ENCODE measurements around the gene BFSP2. TPM values are rescaled to one million over a fixed set of nuclear protein-coding genes. Genes with fewer than 3 reads are reported as not detected.

Gene BFSP2
- total RNA-seq, 2 donors from 2014 or later, result 1.0 TPM; not detected in 1

DNA sequence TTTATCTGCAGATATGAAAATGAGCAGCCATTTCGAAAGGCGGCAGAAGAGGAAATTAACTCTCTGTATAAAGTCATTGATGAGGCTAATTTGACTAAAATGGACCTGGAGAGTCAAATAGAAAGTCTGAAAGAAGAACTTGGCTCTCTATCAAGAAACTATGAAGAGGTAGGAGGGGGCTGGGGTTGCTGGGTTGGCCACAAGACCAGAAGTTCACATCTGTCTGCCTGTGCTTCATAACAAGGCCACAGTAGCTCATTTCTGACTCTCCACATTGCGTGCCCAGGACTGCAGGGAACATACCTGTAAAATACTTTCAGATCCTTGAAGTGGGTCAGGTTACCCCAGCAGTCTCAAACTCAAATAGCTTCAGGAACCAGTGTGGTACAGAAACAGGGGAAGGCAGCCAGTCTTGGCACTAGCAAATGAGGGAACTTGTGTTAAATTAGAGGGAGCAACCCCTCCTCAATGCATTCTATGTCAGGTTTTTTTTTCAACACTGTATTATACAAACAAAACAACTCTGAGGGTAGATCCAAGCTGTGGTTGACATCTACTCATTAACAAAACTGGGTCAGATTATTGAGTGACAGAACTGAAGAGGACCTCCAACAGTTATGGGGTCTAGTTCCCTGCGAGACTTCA, 48.7 kb downstream of the BFSP2 start:
- Mint-ChIP-seq H3K27me3 (no peaks in the 10 kb centered on the region), H3K4me1 (peaks cover 30% of the 10 kb centered on the region), H3K4me3 (peak overlapping the region; percentile 34), H3K27ac (peak overlapping the region; percentile 44), H3K9me3 (no peaks in the 10 kb centered on the region), H3K36me3 (ENCODE audit: low read depth) (no peaks in the 10 kb centered on the region)
- ATAC-seq (replicated peaks), result peak; percentile 97

GRCh38 chr3:133451309-133451708, 51.5 kb downstream of the BFSP2 start:
- Mint-ChIP-seq H3K27ac (no peak overlapping the region), H3K4me1 (peaks cover 15% of the 10 kb centered on the region), H3K4me3 (no peak overlapping the region), H3K9me3 (no peaks in the 10 kb centered on the region), H3K27me3 (peaks cover 4% of the 10 kb centered on the region), H3K36me3 (ENCODE audit: low read depth) (no peaks in the 10 kb centered on the region)
- ATAC-seq (replicated peaks), result no peak

GRCh38 chr3:133452641-133453319, 52.9 kb downstream of the BFSP2 start:
- Mint-ChIP-seq H3K36me3 (ENCODE audit: low read depth) (no peaks in the 10 kb centered on the region), H3K27ac (no peak overlapping the region), H3K4me1 (peaks cover 15% of the 10 kb centered on the region), H3K9me3 (no peaks in the 10 kb centered on the region), H3K4me3 (no peak overlapping the region), H3K27me3 (peaks cover 4% of the 10 kb centered on the region)
- ATAC-seq (replicated peaks), result no peak

- H3K4me1 Mint-ChIP-seq, result peaks cover 12% of the 10 kb centered on the region
- H3K4me3 Mint-ChIP-seq, result no peak overlapping the region
- no peak for ATAC-seq (replicated peaks)
- peaks cover 4% of the 10 kb centered on the region for H3K27me3 Mint-ChIP-seq
- H3K27ac Mint-ChIP-seq, result no peak overlapping the region
- no peaks in the 10 kb centered on the region for H3K36me3 Mint-ChIP-seq (ENCODE audit: low read depth)
- no peaks in the 10 kb centered on the region for H3K9me3 Mint-ChIP-seq
These were observed 53.5 kb downstream of the BFSP2 start for GRCh38 chr3:133453383-133453782.

DNA sequence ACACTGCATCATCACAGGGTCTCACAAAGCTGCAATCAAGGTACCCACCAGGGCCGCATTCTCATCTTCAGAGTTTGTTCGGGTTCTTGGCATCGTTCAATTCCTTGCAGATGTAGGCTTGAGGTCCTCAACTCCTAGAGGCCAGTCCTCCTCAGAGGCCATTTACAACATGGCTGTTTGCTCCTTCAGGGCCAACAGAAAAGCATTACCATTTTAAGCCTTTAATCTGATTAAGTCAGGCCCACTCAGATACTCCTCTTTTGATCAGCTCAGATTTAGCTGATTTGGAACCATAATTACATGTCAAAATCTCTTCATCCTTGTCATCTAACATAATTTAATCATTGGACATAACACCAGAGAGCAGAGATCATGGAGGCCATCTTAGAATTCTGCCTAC, 55.4 kb downstream of the BFSP2 start:
- no peaks in the 10 kb centered on the region for H3K9me3 Mint-ChIP-seq
- H3K36me3 Mint-ChIP-seq (ENCODE audit: low read depth), result no peaks in the 10 kb centered on the region
- peaks cover 4% of the 10 kb centered on the region for H3K27me3 Mint-ChIP-seq
- no peak for ATAC-seq (replicated peaks)
- no peaks in the 10 kb centered on the region for H3K4me1 Mint-ChIP-seq
- H3K27ac Mint-ChIP-seq, result no peak overlapping the region
- H3K4me3 Mint-ChIP-seq, result no peak overlapping the region

DNA sequence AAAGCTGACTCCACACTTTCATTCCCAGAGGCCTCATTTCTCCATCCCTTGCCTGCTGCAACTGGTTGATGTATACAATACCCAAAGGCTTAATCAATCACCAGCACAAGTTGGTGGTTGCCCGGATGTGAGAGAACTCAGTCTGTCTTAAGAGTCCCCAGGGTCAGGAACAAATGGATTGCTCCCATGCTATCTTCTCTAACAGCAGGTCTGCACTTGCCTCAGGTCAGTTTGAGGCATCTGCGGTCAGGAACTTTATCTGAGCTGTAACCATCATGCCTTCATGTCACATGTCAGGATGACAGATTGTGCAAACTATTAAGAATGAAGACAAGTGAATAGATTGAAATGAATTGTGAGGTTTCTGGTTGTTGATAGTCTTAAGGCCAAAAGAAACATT, 56.1 kb downstream of the BFSP2 start:
- H3K9me3 Mint-ChIP-seq, result no peaks in the 10 kb centered on the region
- H3K4me1 Mint-ChIP-seq, result no peaks in the 10 kb centered on the region
- H3K4me3 Mint-ChIP-seq, result no peak overlapping the region
- peaks cover 4% of the 10 kb centered on the region for H3K27me3 Mint-ChIP-seq
- no peak overlapping the region for H3K27ac Mint-ChIP-seq
- no peak for ATAC-seq (replicated peaks)
- no peaks in the 10 kb centered on the region for H3K36me3 Mint-ChIP-seq (ENCODE audit: low read depth)

DNA sequence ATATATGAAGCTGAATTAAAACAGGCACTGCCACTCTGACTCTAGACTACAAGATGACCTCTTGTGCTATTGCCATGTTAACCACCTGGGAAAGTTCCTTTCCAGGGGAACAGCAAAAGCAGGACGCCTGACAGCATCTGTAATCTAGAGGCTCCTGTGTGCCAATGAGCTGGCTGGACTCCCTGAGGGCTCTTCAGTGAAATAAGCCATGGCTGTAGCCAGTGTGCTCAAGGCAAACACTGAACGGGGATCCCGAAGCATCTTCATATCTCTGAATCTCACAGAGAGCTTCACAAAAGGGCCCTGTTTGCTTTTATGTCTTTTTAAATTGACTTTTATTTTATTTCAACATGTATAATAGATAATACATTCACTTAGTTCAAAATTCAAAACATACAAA, 57.2 kb downstream of the BFSP2 start:
- no peaks in the 10 kb centered on the region for H3K36me3 Mint-ChIP-seq (ENCODE audit: low read depth)

GRCh38 chr3:133457465-133458067, 57.7 kb downstream of the BFSP2 start:
- H3K36me3 Mint-ChIP-seq (ENCODE audit: low read depth), result no peaks in the 10 kb centered on the region
- ATAC-seq (replicated peaks), result no peak

More for the DNA sequence above, 57.2 kb downstream of the BFSP2 start:
- no peaks in the 10 kb centered on the region for H3K4me1 Mint-ChIP-seq
- H3K4me3 Mint-ChIP-seq, result no peak overlapping the region
- H3K27me3 Mint-ChIP-seq, result peaks cover 4% of the 10 kb centered on the region
- no peaks in the 10 kb centered on the region for H3K9me3 Mint-ChIP-seq
- no peak for ATAC-seq (replicated peaks)
- no peak overlapping the region for H3K27ac Mint-ChIP-seq

GRCh38 chr3:133459400-133459799, 59.5 kb downstream of the BFSP2 start:
- H3K27ac Mint-ChIP-seq, result no peak overlapping the region
- H3K4me3 Mint-ChIP-seq, result no peak overlapping the region
- H3K9me3 Mint-ChIP-seq, result no peaks in the 10 kb centered on the region
- no peaks in the 10 kb centered on the region for H3K36me3 Mint-ChIP-seq (ENCODE audit: low read depth)
- peaks cover 5% of the 10 kb centered on the region for H3K4me1 Mint-ChIP-seq
- peaks cover 4% of the 10 kb centered on the region for H3K27me3 Mint-ChIP-seq
- no peak for ATAC-seq (replicated peaks)

More at GRCh38 chr3:133457465-133458067, 57.7 kb downstream of the BFSP2 start:
- Mint-ChIP-seq H3K27ac (no peak overlapping the region), H3K9me3 (no peaks in the 10 kb centered on the region), H3K4me3 (no peak overlapping the region), H3K27me3 (peaks cover 4% of the 10 kb centered on the region), H3K4me1 (no peaks in the 10 kb centered on the region)

DNA sequence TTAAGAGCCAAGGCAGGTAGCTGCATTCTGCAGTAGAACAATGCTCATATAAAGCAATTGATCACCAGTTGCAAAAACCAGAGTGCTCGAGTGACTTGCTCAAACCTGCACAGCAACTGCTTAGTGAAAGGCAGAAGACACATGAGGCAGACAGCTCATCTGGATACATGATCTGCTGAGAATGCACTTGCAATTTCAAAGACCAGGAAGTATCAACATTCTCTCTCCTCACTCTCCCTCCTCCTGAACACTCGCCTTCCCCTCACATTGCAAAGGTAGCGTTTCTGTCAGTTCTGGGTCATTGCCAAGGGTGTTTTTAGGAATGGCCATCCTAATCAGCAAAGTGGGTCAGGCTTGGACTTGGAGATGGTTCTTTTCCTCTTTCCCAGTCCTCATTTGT, 61.0 kb downstream of the BFSP2 start:
- no peak overlapping the region for H3K27ac Mint-ChIP-seq
- H3K27me3 Mint-ChIP-seq, result peaks cover 2% of the 10 kb centered on the region
- no peak overlapping the region for H3K4me3 Mint-ChIP-seq
- no peaks in the 10 kb centered on the region for H3K36me3 Mint-ChIP-seq (ENCODE audit: low read depth)
- ATAC-seq (replicated peaks), result peak; percentile 67
- H3K9me3 Mint-ChIP-seq, result no peaks in the 10 kb centered on the region
- peaks cover 5% of the 10 kb centered on the region for H3K4me1 Mint-ChIP-seq

DNA sequence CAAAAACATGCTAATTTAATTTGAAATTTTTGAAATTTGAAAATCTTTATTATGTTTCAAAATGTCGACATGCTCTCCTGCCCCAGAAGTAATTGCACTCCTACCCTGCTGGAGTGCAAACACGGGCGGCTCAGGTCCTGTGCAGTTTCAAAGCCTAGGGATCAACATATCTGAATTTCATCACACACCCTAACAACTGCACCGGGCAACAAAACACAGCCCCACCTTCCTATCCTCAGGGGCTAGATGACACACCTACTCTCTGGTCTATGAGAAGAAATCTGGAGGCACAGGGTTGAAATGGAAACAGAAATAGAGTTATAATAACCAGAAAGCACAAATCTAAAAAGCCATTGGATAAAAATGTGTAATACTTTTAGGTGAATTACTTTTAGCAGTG, 61.4 kb downstream of the BFSP2 start:
- peak; percentile 12 for ATAC-seq (replicated peaks)
- peaks cover 5% of the 10 kb centered on the region for H3K4me1 Mint-ChIP-seq
- no peak overlapping the region for H3K4me3 Mint-ChIP-seq

GRCh38 chr3:133463347-133463860, 63.5 kb downstream of the BFSP2 start:
- Mint-ChIP-seq H3K9me3 (no peaks in the 10 kb centered on the region), H3K36me3 (ENCODE audit: low read depth) (no peaks in the 10 kb centered on the region), H3K27me3 (no peaks in the 10 kb centered on the region), H3K4me3 (no peak overlapping the region), H3K27ac (no peak overlapping the region), H3K4me1 (peaks cover 5% of the 10 kb centered on the region)
- no peak for ATAC-seq (replicated peaks)

More for the DNA sequence above, 61.4 kb downstream of the BFSP2 start:
- no peaks in the 10 kb centered on the region for H3K27me3 Mint-ChIP-seq
- H3K36me3 Mint-ChIP-seq (ENCODE audit: low read depth), result no peaks in the 10 kb centered on the region
- H3K9me3 Mint-ChIP-seq, result no peaks in the 10 kb centered on the region
- H3K27ac Mint-ChIP-seq, result no peak overlapping the region

DNA sequence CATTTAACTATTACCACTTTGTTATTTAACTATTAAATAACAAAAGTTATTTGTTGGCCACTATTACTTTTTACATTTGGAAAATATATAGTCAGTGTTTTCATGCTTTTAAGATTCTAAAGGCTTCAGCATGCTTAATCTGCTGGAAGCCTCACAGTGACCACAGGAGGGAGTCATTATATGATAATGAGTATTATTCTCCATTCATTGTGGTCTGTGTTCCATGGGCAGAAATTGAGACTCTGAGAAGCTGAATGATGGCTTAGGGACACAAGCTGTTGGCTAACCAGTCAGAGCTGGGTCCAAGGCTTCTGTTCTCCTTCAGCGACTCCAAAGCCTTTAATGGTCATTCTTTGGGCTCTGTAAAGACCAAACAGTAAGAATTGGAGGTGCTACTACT, 64.7 kb downstream of the BFSP2 start:
- Mint-ChIP-seq H3K27ac (no peak overlapping the region), H3K36me3 (ENCODE audit: low read depth) (no peaks in the 10 kb centered on the region), H3K9me3 (no peaks in the 10 kb centered on the region), H3K4me3 (no peak overlapping the region), H3K27me3 (no peaks in the 10 kb centered on the region), H3K4me1 (peaks cover 5% of the 10 kb centered on the region)
- peak; percentile 73 for ATAC-seq (replicated peaks)

- no peak for ATAC-seq (replicated peaks)
These were observed 66.9 kb downstream of the BFSP2 start for GRCh38 chr3:133466531-133467386.

More at GRCh38 chr3:133466531-133467386, 66.9 kb downstream of the BFSP2 start:
- no peak overlapping the region for H3K27ac Mint-ChIP-seq
- peaks cover 5% of the 10 kb centered on the region for H3K4me1 Mint-ChIP-seq
- H3K36me3 Mint-ChIP-seq (ENCODE audit: low read depth), result no peaks in the 10 kb centered on the region
- no peaks in the 10 kb centered on the region for H3K9me3 Mint-ChIP-seq
- H3K4me3 Mint-ChIP-seq, result no peak overlapping the region
- no peaks in the 10 kb centered on the region for H3K27me3 Mint-ChIP-seq
